CD14-positive monocyte (primary cell): ENCODE results near the gene CLSTN3. TPM values are rescaled to one million over a fixed set of nuclear protein-coding genes. Genes with fewer than 3 reads are reported as not detected.

ENCODE experiments used
- DNase-seq, 3 donors: peaks; one replicate each; pipeline ENCODE4 v3.0.0-alpha.2; 2011 to 2022
- H2AFZ ChIP-seq: 2 replicates; pipeline ENCODE4 v1.6.0; 2012; ENCODE audit warnings: mild to moderate bottlenecking, low read depth, low read length, inconsistent platforms; ENCODE audit not compliant: insufficient read depth, poor library complexity, severe bottlenecking
- H3K27ac ChIP-seq, 2 donors: 1 replicate in 1 of 2; 2 replicates in 1 of 2; pipeline ENCODE4 v1.5.1; 2012 to 2013; ENCODE audit warnings: low read length in 2 of 2, control low read depth in 1 of 2, inconsistent platforms in 1 of 2, low read depth in 1 of 2, mild to moderate bottlenecking in 1 of 2
- H3K27me3 ChIP-seq, 2 donors: one replicate each; pipeline versions ENCODE4 v1.6.0 to v1.6.1; 2011 to 2013; ENCODE audit warnings: low read length in 2 of 2; ENCODE audit not compliant: control insufficient read depth in 2 of 2, insufficient read depth in 2 of 2
- H3K36me3 ChIP-seq, 2 donors: replicated peaks in 1 of 2; 1 replicate in 1 of 2; 2 replicates in 1 of 2; pipeline versions ENCODE4 v1.5.1 to v1.6.1; 2012 to 2013; ENCODE audit warnings: low read length in 2 of 2, control low read depth in 1 of 2, inconsistent platforms in 1 of 2, mild to moderate bottlenecking in 1 of 2; ENCODE audit not compliant: insufficient read depth in 2 of 2, control insufficient read depth in 1 of 2
- H3K4me1 ChIP-seq, 2 donors: 1 replicate in 1 of 2; 2 replicates in 1 of 2; pipeline versions ENCODE4 v1.5.1 to v1.6.1; 2012 to 2013; ENCODE audit warnings: low read length in 2 of 2, control low read depth in 1 of 2, inconsistent platforms in 1 of 2, mild to moderate bottlenecking in 1 of 2, moderate library complexity in 1 of 2; ENCODE audit not compliant: insufficient read depth in 2 of 2, control insufficient read depth in 1 of 2
- H3K4me2 ChIP-seq: replicated peaks from 2 replicates; pipeline ENCODE3; 2012; ENCODE audit warnings: low read length, moderate library complexity, mild to moderate bottlenecking; ENCODE audit not compliant: poor library complexity, severe bottlenecking; ENCODE audit errors: extremely low read depth
- H3K4me3 ChIP-seq, 3 experiments: fragments of 200-600 bp in 1 of 3; sonication (generic) in 1 of 3; replicated peaks in 1 of 3; 1 replicate in 2 of 3; 2 replicates in 1 of 3; pipeline ENCODE4 v1.5.1; 2011 to 2013; ENCODE audit warnings: low read length in 3 of 3, mild to moderate bottlenecking in 3 of 3, control low read depth in 2 of 3, low read depth in 2 of 3, inconsistent platforms in 1 of 3, moderate library complexity in 1 of 3
- H3K79me2 ChIP-seq: 2 replicates; pipeline ENCODE4 v1.6.0; 2012; ENCODE audit warnings: mild to moderate bottlenecking, control low read depth, inconsistent platforms, low read length, moderate library complexity; ENCODE audit not compliant: insufficient read depth
- H3K9ac ChIP-seq: 2 replicates; pipeline ENCODE4 v1.6.0; 2017; ENCODE audit warnings: low read length, mild to moderate bottlenecking; ENCODE audit not compliant: insufficient read depth, poor library complexity, severe bottlenecking
- H3K9me3 ChIP-seq, 2 donors: replicated peaks in 1 of 2; 1 replicate in 1 of 2; 2 replicates in 1 of 2; pipeline versions ENCODE4 v1.5.1 to v1.6.1; 2012 to 2013; ENCODE audit warnings: low read length in 2 of 2, control low read depth in 1 of 2; ENCODE audit not compliant: control insufficient read depth in 1 of 2, insufficient read depth in 1 of 2
- H4K20me1 ChIP-seq: 2 replicates; pipeline ENCODE4 v1.6.0; 2012; ENCODE audit warnings: mild to moderate bottlenecking, low read length, control low read depth, moderate library complexity; ENCODE audit not compliant: insufficient read depth
- H3K27ac Mint-ChIP-seq, 7 donors: one replicate each; pipeline ENCODE4 v1.8.0; 2020; ENCODE audit warnings: mild to moderate bottlenecking in 7 of 7, mixed read lengths in 7 of 7, moderate library complexity in 6 of 7, inconsistent platforms in 2 of 7
- H3K27me3 Mint-ChIP-seq, 3 donors: one replicate each; pipeline ENCODE4 v1.8.0; 2021 to 2022; ENCODE audit warnings: low read depth in 3 of 3, mild to moderate bottlenecking in 3 of 3, mixed read lengths in 3 of 3, moderate library complexity in 3 of 3, inconsistent platforms in 1 of 3
- H3K36me3 Mint-ChIP-seq, 2 donors: one replicate each; pipeline ENCODE4 v1.8.0; 2020; ENCODE audit warnings: mixed read lengths in 2 of 2, inconsistent platforms in 1 of 2, mild to moderate bottlenecking in 1 of 2
- H3K4me1 Mint-ChIP-seq: one replicate; pipeline ENCODE4 v1.8.0; 2020; ENCODE audit warnings: mild to moderate bottlenecking, mixed read lengths
- H3K4me3 Mint-ChIP-seq, 2 donors: one replicate each; pipeline ENCODE4 v1.8.0; 2020; ENCODE audit warnings: mild to moderate bottlenecking in 2 of 2, mixed read lengths in 2 of 2, moderate library complexity in 1 of 2
- H3K9me3 Mint-ChIP-seq, 7 donors: one replicate each; pipeline ENCODE4 v1.8.0; 2020 to 2022; ENCODE audit warnings: mixed read lengths in 7 of 7, mild to moderate bottlenecking in 6 of 7, moderate library complexity in 6 of 7, inconsistent platforms in 2 of 7
- WGBS: methylation state at CpG from one replicate; pipeline ENCODE4 v1.1.5; 2013; ENCODE audit warnings: missing lambda C conversion rate; ENCODE audit not compliant: insufficient coverage; 5-methylcytosine and 5-hydroxymethylcytosine counted together
- intact Hi-C, 2 donors: fragments of 100-400 bp; cut with micrococcal nuclease; formaldehyde crosslinking; loops; one replicate each; pipeline versions ENCODE4 v1.15.0 to v1.15.1; 2023
- polyA plus RNA-seq, 3 donors: library from polyadenylated mRNA; depleted of rRNA in 1 of 3; unstranded in 2 of 3; stranded (reverse) in 1 of 3; fragments of 300-500 nt in 2 of 3; fragments of >200 nt in 1 of 3; fragmentation: Illumina TruSeq in 2 of 3; gene quantifications; 1 replicate in 2 of 3; 2 replicates in 1 of 3; pipeline ENCODE4 v1.2.3, GENCODE V29; 2012 to 2021
- TF ChIP-seq, protein P1 (sequence below): fragments of 200-600 bp; IDR thresholded peaks from one replicate; pipeline ENCODE4 v1.8.0; 2022; ENCODE audit warnings: antibody characterized with exemption, mild to moderate bottlenecking

Gene CLSTN3
- polyA plus RNA-seq, 3 donors = 13.7 TPM; not detected in 2

DNA sequence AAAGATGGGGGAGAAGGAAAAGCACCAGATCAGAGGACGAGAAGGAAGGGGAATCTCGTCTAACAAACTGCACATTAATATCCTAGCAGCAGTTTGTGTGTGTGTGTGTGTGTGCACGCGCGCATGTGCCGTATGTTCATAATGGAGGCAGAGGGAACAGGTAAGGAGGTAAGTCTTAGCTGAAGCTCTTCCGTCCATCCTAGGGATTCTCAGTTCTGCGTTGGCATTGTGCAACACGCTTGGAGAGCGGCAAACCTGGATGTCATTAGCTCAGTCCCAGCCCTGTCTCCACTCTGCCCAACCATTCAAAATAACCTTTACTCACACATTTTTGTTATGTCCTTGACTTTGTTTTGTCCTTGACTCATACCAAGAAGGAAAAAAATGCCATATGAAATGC is 36.3 kb upstream of the CLSTN3 start:
- no peak for DNase-seq
- H3K4me3 ChIP-seq = no peak overlapping the region
- Mint-ChIP-seq H3K27me3 (peaks cover 6 to 17% (median 9%) of the 10 kb centered on the region in 3 donors), H3K9me3 (peaks cover 0 to 1% (median 0%) of the 10 kb centered on the region in 7 donors), H3K36me3 (peaks cover 20 to 25% of the 10 kb centered on the region in 2 donors), H3K4me3 (no peak overlapping the region), H3K27ac (no peak overlapping the region), H3K4me1 (peaks cover 12% of the 10 kb centered on the region)
- no peaks in the 10 kb centered on the region for H4K20me1 ChIP-seq
- H3K27me3 ChIP-seq = peaks cover 0 to 2% of the 10 kb centered on the region in 2 donors
- no peak overlapping the region for H3K9ac ChIP-seq
- H3K36me3 ChIP-seq = peaks cover 5 to 16% of the 10 kb centered on the region in 2 donors
- no peak overlapping the region for H2AFZ ChIP-seq
- no peak overlapping the region for H3K4me2 ChIP-seq
- TF ChIP-seq, protein P1, sequence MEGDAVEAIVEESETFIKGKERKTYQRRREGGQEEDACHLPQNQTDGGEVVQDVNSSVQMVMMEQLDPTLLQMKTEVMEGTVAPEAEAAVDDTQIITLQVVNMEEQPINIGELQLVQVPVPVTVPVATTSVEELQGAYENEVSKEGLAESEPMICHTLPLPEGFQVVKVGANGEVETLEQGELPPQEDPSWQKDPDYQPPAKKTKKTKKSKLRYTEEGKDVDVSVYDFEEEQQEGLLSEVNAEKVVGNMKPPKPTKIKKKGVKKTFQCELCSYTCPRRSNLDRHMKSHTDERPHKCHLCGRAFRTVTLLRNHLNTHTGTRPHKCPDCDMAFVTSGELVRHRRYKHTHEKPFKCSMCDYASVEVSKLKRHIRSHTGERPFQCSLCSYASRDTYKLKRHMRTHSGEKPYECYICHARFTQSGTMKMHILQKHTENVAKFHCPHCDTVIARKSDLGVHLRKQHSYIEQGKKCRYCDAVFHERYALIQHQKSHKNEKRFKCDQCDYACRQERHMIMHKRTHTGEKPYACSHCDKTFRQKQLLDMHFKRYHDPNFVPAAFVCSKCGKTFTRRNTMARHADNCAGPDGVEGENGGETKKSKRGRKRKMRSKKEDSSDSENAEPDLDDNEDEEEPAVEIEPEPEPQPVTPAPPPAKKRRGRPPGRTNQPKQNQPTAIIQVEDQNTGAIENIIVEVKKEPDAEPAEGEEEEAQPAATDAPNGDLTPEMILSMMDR = no peak
- WGBS = 60% methylated on average over 1 of the region's 10 CpGs
- no peaks in the 10 kb centered on the region for H3K9me3 ChIP-seq
- peaks cover 0 to 3% of the 10 kb centered on the region in 2 donors for H3K4me1 ChIP-seq
- H3K79me2 ChIP-seq = no peaks in the 10 kb centered on the region
- intact Hi-C loops = loop anchor here (5.0 to 10.0 kb wide), 2 partner anchors 69 to 172 kb away; no protein-coding TSS in a partner anchor
- no peak overlapping the region for H3K27ac ChIP-seq

DNA sequence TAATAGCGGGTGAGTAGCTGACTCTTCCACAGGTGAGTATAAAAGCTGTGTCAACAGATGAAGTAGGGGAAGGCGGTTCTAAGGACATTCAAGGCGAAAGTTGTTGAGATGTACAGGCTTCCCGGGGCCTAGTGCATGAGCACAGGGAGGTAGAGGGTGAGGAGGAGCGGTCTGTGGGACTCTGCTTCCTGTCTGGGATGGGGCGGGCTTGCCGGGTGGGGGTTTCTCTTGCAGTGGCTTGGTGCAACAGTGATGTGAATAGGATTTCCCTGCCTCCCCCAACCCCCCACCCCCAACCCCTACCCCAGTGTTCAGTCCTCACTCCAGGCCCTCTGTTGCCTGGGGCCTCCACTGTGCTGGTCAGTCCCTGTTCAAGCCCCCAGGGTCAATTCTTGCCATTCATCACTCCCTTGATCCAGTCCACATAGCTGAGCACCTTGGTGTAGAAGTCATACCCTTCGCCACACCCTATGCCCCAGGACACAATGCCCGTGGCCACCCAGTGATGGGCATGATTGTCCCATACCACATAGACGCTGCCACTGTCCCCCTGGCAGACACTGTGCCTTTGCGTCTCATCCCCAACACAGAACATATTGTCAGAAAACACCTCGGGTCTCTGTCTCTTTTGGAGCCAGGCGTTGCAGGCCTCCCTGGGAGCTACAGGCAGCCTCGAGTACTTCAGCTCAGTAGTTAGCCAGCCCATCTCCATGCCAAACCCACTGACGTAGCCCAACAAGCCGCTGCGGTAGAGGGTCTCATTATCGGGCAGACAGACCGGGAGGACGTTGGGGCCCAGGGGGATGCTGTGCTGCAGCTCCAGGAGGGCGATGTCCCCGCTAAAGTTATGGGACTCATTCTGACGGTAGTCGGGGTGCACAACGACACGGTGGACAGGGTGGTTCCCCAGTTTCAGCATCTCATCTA is 33.9 kb upstream of the CLSTN3 start:
- intact Hi-C loops = loop anchor here in 1 of 2 donors (10.0 kb wide), 1 partner anchor 71 kb away; no protein-coding TSS in a partner anchor
- peaks cover 4% of the 10 kb centered on the region for H4K20me1 ChIP-seq
- no peaks in the 10 kb centered on the region for H3K9me3 ChIP-seq
- H3K27me3 ChIP-seq = peaks cover 0 to 2% of the 10 kb centered on the region in 2 donors
- no peak overlapping the region for H3K27ac Mint-ChIP-seq
- WGBS = 93% methylated on average over 21 of the region's 26 CpGs
- H3K27ac ChIP-seq = no peak overlapping the region
- peaks cover 20% of the 10 kb centered on the region for H3K4me1 Mint-ChIP-seq
- peaks cover 5 to 17% (median 7%) of the 10 kb centered on the region in 3 donors for H3K27me3 Mint-ChIP-seq
- no peak for DNase-seq
- peaks cover 11 to 12% of the 10 kb centered on the region in 2 donors for H3K4me1 ChIP-seq
- peaks cover 25 to 28% of the 10 kb centered on the region in 2 donors for H3K36me3 Mint-ChIP-seq
- peaks cover 5 to 25% of the 10 kb centered on the region in 2 donors for H3K36me3 ChIP-seq
- H3K4me3 Mint-ChIP-seq = no peak overlapping the region
- TF ChIP-seq, protein P1 = no peak
- H3K4me2 ChIP-seq = no peak overlapping the region
- H3K9me3 Mint-ChIP-seq = peaks cover 0 to 1% (median 0%) of the 10 kb centered on the region in 7 donors
- no peak overlapping the region for H2AFZ ChIP-seq
- H3K9ac ChIP-seq = no peak overlapping the region
- H3K79me2 ChIP-seq = no peaks in the 10 kb centered on the region
- no peak overlapping the region for H3K4me3 ChIP-seq
